MM.1S (cell line): ENCODE data around the gene ATP13A4.
A peak's percentile ranks its signal among the peaks of the same experiment; 100 is the strongest.

Experiments
- DNase-seq: peaks from one replicate; pipeline ENCODE4 v3.0.0-alpha.2; 2015
- H2AFZ ChIP-seq: fragments of 300-600 bp; sonication (generic); 2 replicates; pipeline ENCODE4 v1.6.0; 2016; ENCODE audit warnings: antibody characterized with exemption, low read length
- H3F3A ChIP-seq: fragments of 300-600 bp; sonication (generic); 2 replicates; pipeline ENCODE4 v1.6.1; 2016; ENCODE audit warnings: mild to moderate bottlenecking, antibody characterized with exemption, low read length, moderate library complexity, mixed read lengths; ENCODE audit not compliant: insufficient read depth
- H3K27ac ChIP-seq: fragments of 300-600 bp; sonication (generic); 2 replicates; pipeline ENCODE4 v1.5.1; 2016; ENCODE audit warnings: mild to moderate bottlenecking, low read length
- H3K27me3 ChIP-seq: fragments of 300-600 bp; sonication (generic); replicated peaks from 2 replicates; pipeline ENCODE4 v1.6.0; 2016; ENCODE audit warnings: low read length; ENCODE audit not compliant: insufficient read depth
- H3K36me3 ChIP-seq: fragments of 300-600 bp; sonication (generic); replicated peaks from 2 replicates; pipeline ENCODE4 v1.6.1; 2016; ENCODE audit warnings: mild to moderate bottlenecking, low read length, mixed read lengths; ENCODE audit not compliant: insufficient read depth
- H3K4me1 ChIP-seq: fragments of 300-600 bp; sonication (generic); 2 replicates; pipeline ENCODE4 v1.6.1; 2016; ENCODE audit warnings: low read length, mixed read lengths
- H3K4me2 ChIP-seq: fragments of 300-600 bp; sonication (generic); 2 replicates; pipeline ENCODE4 v1.6.0; 2016; ENCODE audit warnings: low read depth, low read length
- H3K4me3 ChIP-seq: fragments of 300-600 bp; sonication (generic); 2 replicates; pipeline ENCODE4 v1.5.1; 2016; ENCODE audit warnings: low read length, mixed read lengths
- H3K79me2 ChIP-seq: fragments of 300-600 bp; sonication (generic); 2 replicates; pipeline ENCODE4 v1.6.1; 2016; ENCODE audit warnings: mixed run types, low read length, mixed read lengths
- H3K9ac ChIP-seq: fragments of 300-600 bp; sonication (generic); 2 replicates; pipeline ENCODE4 v1.6.1; 2016; ENCODE audit warnings: low read length, mixed read lengths
- H3K9me2 ChIP-seq: fragments of 300-600 bp; sonication (generic); replicated peaks from 2 replicates; pipeline ENCODE4 v1.6.1; 2016; ENCODE audit warnings: mild to moderate bottlenecking, low read length, mixed read lengths; ENCODE audit not compliant: insufficient read depth
- H3K9me3 ChIP-seq: fragments of 300-600 bp; sonication (generic); replicated peaks from 2 replicates; pipeline ENCODE4 v1.6.1; 2016; ENCODE audit warnings: mild to moderate bottlenecking, low read length, mixed read lengths; ENCODE audit not compliant: insufficient read depth
- H4K20me1 ChIP-seq: fragments of 300-600 bp; sonication (generic); 2 replicates; pipeline ENCODE4 v1.6.1; 2016; ENCODE audit warnings: mild to moderate bottlenecking, low read length, moderate library complexity, mixed read lengths; ENCODE audit not compliant: insufficient read depth
- CTCF ChIP-seq: fragments of 300-600 bp; sonication (generic); IDR thresholded peaks from 2 replicates; pipeline ENCODE4 v1.5.1; 2016; ENCODE audit warnings: antibody characterized with exemption, low read length, mixed read lengths
- EZH2 ChIP-seq: fragments of 300-600 bp; sonication (generic); optimal IDR thresholded peaks from 2 replicates; pipeline ENCODE3; 2017; ENCODE audit warnings: low read depth, mild to moderate bottlenecking, antibody characterized with exemption, low read length, mixed read lengths
- EZH2phosphoT487 ChIP-seq: fragments of 300-600 bp; sonication (generic); IDR thresholded peaks from 2 replicates; pipeline ENCODE4 v1.6.1; 2018; ENCODE audit warnings: antibody characterized with exemption, low read length

Gene ATP13A4

DNA sequence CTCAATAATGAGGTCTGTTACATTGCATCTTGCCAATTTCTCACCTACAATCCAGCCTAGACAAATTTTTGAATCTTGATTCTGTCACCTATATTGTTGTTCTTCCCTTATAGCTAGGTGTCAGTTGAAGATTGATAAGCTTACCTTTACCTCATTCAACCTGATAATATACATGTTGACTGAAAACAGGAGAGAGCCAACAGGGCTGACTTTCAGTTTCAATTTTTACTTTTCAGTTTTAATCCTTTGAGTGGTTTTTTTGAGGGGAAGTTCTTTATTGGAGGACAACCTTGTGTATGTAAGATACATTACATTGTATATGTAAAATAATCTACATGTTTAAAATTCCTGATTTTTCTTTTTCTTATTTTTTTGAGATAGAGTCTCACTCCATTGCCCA is 181.9 kb downstream of the ATP13A4 start:
- H3K9ac ChIP-seq: no peak overlapping the region
- peak; percentile 68 for DNase-seq
- H3K79me2 ChIP-seq: no peaks in the 10 kb centered on the region
- no peak overlapping the region for H3K4me2 ChIP-seq
- H3F3A ChIP-seq: no peaks in the 10 kb centered on the region
- TF ChIP-seq CTCF (no peak), EZH2phosphoT487 (no peak), EZH2 (no peak)
- no peak overlapping the region for H3K4me3 ChIP-seq
- no peak overlapping the region for H3K27ac ChIP-seq
- H4K20me1 ChIP-seq: no peaks in the 10 kb centered on the region
- H3K9me2 ChIP-seq: no peaks in the 10 kb centered on the region
- 0 out of 2 replicates have a peak, but pooled peaks cover 3% of the 10 kb centered on the region for H3K4me1 ChIP-seq
- no peak overlapping the region for H2AFZ ChIP-seq
- no peaks in the 10 kb centered on the region for H3K9me3 ChIP-seq
- H3K36me3 ChIP-seq: no peaks in the 10 kb centered on the region
- no peaks in the 10 kb centered on the region for H3K27me3 ChIP-seq

GRCh38 chr3:193367868-193368267 is 186.8 kb downstream of the ATP13A4 start:
- TF ChIP-seq EZH2: no peak
- no peak for TF ChIP-seq CTCF
- TF ChIP-seq EZH2phosphoT487: no peak
- no peak for DNase-seq
- Histone ChIP-seq H4K20me1 (no peaks in the 10 kb centered on the region), H3K4me1 (0 out of 2 replicates have a peak, but pooled peaks cover 3% of the 10 kb centered on the region), H3K4me3 (no peak overlapping the region), H3K9me2 (no peaks in the 10 kb centered on the region), H3K4me2 (no peak overlapping the region), H3F3A (no peaks in the 10 kb centered on the region), H3K27me3 (no peaks in the 10 kb centered on the region), H3K79me2 (no peaks in the 10 kb centered on the region), H3K36me3 (no peaks in the 10 kb centered on the region), H3K9me3 (no peaks in the 10 kb centered on the region), H3K9ac (no peak overlapping the region), H3K27ac (no peak overlapping the region), H2AFZ (no peak overlapping the region)

- Histone ChIP-seq H3K27ac (no peak overlapping the region), H3K9me2 (no peaks in the 10 kb centered on the region), H3K4me1 (no peaks in the 10 kb centered on the region), H3K36me3 (no peaks in the 10 kb centered on the region), H3F3A (no peaks in the 10 kb centered on the region), H3K79me2 (no peaks in the 10 kb centered on the region), H4K20me1 (no peaks in the 10 kb centered on the region), H3K9ac (no peak overlapping the region), H3K4me2 (no peak overlapping the region), H3K4me3 (no peak overlapping the region), H3K9me3 (no peaks in the 10 kb centered on the region), H3K27me3 (no peaks in the 10 kb centered on the region), H2AFZ (no peak overlapping the region)
- TF ChIP-seq EZH2: no peak
- no peak for TF ChIP-seq EZH2phosphoT487
- TF ChIP-seq CTCF: no peak
- DNase-seq: no peak
These were observed 197.4 kb downstream of the ATP13A4 start for GRCh38 chr3:193357291-193357690.
